GM21526 (cell line): ENCODE measurements around the gene LRFN4.
"Not testable (repeated sequence)": the region's sequence is repeated elsewhere in the genome, so short reads cannot be mapped to it uniquely, and the experiment has no call there.

Experiments
- ATAC-seq: cut with Tn5 transposase; IDR thresholded peaks from one replicate; pipeline ENCODE4 v1.9.1; 2021; ENCODE audit warnings: moderate library complexity; ENCODE audit not compliant: unreplicated experiment, low FRiP score

The LRFN4 gene

DNA sequence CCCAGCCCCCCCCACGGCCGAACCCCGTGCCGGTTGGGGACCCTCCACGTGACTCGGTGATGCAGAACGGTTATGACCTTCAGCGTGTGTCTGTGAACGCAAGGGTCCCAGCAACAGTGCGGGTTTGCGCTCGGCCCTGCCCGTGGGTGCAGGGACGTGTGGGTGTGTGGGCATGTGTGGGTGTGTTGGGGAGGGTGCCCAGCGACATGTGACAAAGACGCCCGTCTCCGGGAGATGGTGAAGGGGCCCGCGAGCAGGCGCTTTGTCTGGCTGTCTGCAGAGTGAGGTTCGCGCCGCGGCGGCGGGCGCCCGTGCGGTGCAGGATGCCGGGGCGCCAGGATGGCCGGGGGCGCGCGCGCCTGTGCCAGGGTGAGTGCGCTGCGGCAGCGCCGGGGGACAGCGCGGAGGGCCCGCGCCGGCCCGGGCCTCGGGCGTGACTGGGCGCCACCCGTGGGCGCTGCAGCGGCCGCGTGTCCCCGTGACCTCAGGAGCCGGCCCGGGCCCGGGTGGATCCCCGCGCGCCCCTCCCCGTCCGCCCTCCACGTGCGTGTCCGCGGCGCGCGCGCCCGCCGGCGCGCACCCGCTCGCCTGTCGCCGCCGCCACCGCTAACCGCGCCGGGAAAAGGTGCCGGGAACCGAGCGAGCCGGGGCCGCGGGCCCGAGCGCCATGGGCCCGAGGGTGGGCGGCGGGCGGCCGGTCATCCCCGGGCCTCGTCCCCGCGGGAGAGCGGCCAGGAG is at the start of gene LRFN4:
TSS of gene LRFN4 (plus strand) at position 569 of the 738 bp plus-strand sequence. CDS start 681 bp downstream, outside the sequence.
- peak; percentile 41 for ATAC-seq

DNA sequence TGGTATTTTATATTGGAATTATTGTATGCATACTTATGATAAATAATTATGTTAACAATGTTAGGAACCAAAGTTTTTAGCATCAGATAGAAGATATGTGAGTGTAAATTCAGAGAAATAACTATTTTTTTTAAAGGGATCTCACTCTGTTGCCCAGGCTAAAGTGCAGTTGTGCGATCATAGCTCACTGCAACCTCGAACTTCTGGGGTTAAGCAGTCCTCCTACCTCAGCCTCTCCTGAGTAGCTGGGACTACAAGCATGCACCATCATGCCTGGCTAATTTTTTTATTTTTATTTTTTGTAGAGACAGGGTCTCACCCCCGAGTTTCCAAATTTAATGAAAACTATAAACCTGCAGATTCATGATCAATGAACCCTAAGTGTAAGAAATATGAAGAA is 47.3 kb upstream of the LRFN4 start:
- no peak for ATAC-seq

DNA sequence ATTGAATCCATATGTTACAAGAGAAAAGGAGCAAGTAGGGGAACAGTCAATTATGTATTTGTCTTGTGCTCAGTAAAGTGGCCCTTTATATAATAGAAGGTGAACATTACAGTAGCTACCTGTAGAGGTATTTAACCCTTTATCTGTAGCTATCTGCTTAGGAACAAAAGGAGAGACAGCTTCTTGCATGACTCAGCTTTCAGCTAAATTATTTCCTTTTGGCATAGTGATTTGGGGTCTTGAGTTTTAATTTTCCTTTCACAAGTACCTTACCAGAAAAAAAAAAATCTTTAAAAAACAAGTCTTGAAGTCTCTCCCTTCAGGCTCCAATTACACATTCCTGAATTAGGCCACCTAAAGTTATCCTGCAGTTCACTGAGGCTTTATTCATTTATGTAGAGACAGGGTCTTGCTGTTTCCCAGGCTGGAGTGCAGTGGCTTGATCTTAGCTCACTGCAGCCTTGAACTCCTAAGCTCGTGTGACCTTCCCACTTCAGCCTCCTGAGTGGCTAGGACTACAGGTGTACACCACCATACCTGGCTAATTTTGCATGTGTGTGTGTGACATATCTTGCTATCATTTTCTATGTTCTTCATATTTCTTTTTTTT is 46.2 kb upstream of the LRFN4 start:
- ATAC-seq = no peak

DNA sequence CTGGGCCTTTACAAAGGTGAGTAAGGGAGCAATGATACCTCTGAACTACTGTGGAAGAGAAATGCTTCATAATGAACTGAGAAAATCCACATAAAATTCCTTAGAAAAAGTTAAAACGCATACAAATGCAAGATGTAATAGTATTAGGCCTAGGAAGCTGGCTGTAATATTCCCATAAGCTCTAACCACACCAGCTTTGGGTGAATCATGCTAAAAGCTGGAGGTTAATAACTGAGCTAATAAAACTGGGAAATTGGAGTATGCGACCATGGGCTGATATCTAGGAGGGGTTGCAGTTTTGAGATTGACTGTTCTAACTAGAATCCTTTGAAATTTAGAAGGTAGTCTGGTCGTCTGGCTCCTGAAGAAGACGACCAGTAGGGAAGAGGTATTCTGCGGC is 42.2 kb upstream of the LRFN4 start:
- ATAC-seq = no peak

DNA sequence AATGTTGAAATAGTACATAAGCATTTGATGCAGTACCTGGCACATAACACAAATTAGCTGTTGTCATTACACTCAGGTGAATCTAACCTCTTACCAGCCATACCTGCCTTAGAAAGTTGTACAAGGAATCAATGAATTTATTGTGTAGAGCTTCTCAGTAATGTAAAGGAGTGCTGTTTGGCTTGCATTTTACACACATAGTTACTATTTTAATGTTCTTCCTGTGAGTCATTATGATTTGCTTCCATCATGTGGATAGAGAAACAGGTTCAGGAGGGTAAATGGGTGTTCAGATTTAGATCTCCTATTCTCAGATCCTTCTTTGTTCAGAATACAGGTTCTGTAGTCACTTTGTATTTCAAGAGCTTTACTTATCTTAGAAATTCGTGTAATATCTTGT is 41.2 kb upstream of the LRFN4 start:
- no peak for ATAC-seq

DNA sequence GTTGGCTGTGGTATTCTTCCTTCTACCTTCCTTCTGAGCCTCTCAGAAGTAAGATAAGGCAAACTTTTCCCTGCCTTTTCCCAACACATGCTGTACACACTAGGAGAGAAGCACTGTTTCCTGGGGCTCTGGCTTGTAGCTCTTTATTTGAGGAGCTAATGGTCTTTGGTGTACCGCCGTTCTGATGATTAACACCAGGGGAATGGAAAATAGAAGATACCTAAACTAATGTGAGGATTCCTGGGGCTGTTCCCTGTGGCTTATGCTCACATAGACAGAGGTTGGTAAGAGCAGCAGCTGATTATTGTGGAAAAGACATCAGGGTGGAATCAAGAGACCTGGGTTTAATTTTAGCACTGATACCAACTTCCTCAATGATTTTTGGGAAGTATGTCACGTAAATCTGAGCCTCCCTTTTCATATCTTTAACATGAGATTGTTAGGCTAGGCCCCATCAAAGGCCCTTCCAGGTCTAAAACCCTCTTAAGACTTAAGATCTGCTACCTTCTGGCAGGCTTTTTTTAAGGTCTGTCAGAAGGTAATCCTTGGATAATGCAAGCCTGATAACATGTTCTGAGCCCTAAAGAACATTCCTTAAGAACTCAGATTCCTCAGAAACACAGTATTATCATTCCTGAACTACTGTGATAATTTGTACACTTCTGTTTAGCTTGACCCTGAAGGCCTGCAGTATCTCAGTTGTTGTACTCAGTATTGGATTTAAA is 38.5 kb upstream of the LRFN4 start:
- no peak for ATAC-seq

DNA sequence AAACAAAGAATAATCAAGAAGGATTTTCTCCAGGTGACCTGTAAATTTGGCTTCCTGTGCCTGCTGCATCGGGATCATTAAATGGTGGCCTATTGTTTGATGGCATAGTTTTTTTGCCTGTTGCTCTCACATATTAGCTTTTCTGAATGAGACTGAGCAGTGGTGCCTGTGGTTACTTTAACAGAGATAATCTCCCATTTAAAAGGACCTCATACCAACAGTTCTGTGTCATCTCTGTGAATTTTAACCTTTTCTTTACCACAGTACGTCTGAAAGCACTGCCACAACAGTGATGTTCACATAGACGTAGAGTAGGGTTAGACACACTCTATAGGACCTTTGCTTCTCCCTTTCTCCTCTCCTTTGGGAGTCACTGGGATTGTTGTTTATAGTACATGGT is 36.5 kb upstream of the LRFN4 start:
- no peak for ATAC-seq

DNA sequence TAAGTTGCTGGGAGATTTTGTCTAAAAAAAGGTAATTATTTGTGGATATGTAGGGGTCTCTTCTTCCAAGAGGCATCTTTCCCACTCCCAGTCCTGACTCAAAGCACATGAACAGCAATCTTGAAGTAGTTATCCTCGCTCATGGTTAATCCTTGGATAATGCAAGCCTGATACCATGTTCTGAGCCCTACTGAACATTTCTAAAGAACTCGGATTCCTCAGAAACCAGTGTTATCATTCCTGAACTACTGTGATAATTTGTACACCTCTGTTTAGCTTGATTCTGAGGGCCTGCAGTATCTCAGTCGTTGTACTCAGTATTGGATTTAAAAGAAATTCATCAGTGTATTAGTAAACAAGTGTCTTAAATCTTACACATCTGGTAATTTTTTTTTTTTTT is 36.0 kb upstream of the LRFN4 start:
- ATAC-seq = no peak

DNA sequence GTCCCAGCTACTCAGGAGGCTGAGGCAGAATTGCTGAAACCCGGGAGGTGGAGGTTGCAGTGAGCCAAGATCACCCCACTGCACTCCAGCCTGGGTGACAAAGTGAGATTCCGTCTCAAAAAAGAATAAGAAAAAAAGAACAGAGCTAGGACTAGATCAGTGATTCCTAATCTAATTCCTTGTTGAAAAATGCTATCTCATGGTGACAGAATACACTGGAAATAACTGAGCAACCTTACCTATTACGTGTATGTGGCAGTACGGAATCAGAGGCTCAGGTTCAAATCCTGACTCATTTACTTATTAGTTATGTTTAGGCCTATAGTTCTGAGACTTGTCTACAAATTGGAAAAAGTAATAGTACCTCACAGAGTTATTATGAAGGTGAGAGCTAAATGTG is 33.2 kb upstream of the LRFN4 start:
- ATAC-seq = no peak

DNA sequence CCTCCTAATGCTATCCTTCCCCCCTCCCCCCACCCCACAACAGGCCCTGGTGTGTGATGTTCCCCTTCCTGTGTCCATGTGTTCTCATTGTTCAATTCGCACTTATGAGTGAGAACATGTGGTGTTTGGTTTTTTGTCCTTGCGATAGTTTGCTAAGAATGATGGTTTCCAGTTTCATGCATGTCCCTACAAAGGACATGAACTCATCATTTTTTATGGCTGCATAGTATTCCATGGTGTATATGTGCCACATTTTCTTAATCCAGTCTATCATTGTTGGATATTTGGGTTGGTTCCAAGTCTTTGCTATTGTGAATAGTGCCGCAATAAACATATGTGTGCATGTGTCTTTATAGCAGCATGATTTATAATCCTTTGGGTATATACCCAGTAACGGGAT is 32.3 kb upstream of the LRFN4 start:
- ATAC-seq = not testable (repeated sequence)

DNA sequence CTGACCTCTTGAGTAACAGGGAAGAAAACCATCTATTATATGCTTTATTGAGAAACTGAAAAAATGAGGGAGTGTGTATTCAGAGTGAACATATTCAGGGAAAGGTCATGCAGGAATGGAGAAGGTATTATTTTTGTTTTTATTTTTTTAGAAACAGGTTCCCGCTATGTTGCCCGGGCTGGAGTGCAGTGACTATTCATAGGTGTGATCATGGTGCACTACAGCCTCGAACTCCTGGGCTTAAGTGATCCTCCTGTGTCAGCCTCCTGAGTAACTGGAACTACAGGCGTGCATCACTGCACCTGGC is 22.4 kb upstream of the LRFN4 start:
- ATAC-seq = no peak

DNA sequence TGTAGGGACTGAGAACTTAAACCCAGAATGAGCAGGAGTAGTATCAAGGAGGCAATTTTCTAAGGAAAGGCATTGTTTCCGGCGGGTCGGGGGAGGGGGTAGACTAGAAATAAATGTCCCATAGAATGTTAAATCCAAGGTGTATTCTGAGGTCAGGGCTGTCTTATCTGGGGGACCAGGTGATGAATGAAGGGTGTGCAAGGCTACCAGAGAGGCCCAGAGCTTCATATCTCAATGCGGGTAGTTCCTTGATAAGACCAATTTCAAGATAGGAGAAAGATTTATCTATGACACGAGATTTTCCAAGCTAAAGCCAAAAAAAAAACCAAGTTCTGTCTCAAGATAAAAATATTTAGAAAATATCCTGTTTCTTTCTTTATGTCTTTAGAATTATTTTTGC is 21.9 kb upstream of the LRFN4 start:
- ATAC-seq = no peak

DNA sequence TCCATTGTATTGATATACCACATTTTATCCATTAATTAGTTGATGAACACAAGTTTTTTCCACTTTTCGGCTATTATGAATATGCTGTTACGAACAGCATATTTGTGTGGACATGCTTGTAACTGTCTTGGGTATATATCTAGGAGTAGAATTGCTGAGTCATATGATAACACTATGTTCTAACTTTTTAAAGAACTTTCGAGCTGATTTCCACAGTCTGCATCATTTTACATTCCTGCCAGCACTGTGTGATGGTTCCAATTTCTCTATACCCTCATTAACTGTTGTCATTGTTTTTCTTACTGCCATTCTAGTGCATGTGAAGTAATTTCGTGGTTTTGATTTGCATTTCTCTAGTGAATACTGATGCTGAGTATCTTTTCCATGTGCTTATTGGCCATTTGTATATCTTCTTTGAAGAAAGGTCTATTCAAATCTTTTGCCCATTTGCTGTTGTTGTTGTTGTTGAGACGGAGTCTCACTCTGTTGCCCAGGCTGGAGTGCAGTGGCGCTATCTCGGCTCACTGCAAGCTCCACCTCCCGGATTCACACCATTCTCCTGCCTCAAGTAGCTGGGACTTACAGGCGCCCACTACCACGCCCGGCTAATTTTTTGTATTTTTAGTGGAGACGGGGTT is 21.0 kb upstream of the LRFN4 start:
- no peak for ATAC-seq

DNA sequence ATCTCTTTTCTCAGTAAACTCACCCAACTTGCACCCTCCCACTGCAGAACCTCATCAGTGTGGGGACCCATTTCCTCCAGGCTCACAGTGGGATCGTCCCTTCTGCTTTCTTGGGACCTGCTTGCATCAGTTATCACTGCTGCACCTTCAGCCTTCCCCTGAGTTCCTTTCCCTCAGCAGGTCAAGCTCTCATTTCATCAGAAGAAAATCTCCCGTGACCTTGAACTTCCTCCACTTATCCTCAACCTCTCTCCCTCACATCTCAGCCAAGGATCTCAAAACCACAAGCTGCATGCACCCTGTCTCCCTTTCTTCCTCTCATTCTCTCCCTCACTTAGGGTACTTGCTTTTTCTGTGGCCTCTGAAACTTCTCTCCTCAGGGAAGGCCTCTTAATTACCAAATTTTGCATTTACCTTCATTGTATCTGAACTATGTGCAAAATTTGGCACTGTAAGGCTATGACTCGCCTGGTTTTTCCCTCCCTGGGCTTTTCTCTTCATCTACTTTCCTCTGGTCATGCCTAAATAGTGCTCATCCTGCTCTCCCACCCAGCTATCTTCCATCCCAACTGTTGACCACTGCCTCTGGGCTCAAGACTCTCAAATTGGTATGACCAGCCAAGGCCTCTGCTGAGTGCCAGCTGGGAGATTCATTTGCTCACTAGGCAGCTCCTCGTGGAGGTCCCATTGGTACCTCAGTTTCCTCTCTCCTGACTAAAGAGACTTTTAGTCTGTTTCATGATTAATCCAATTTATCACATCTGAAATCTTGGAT is 16.4 kb upstream of the LRFN4 start:
- ATAC-seq = no peak

DNA sequence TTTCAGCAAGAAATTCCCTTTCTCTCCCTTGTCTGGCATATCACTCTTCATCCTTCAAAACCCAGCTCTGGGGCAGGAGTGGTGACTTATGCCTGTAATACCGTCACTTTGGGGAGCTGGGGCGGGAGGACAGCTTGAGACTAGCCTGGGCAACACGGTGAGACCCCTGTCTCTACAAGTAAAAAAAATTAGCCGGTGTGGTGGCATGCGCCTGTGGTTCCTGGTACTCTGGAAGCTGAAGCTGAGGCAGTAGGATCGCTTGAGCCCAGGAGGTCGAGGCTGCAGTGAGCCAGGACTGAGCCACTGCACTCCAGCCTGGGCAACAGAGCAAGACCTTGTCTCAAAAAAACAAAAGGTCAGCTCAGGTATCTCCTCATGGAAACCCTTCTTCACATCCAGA is 15.0 kb upstream of the LRFN4 start:
- no peak for ATAC-seq

DNA sequence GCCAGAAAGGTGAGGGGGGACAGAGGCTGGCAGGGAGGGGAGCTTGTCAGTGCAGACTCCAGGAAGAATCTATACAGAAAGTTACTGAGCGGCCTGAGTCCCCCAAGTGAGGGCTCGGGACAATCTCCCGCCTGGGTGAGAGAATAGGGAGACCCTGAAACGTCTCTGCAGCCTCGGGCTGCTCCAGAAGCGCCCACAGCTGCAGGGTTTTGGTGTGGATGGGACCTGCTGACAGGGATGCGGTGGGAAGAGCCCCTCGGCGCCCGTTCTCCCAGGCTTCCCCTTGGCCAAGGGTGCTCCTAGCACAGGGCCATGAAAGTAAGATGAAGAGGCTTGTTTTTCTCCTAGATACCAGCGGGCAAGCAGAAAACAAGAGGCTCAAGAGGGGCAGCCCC is 14.4 kb upstream of the LRFN4 start:
- no peak for ATAC-seq

DNA sequence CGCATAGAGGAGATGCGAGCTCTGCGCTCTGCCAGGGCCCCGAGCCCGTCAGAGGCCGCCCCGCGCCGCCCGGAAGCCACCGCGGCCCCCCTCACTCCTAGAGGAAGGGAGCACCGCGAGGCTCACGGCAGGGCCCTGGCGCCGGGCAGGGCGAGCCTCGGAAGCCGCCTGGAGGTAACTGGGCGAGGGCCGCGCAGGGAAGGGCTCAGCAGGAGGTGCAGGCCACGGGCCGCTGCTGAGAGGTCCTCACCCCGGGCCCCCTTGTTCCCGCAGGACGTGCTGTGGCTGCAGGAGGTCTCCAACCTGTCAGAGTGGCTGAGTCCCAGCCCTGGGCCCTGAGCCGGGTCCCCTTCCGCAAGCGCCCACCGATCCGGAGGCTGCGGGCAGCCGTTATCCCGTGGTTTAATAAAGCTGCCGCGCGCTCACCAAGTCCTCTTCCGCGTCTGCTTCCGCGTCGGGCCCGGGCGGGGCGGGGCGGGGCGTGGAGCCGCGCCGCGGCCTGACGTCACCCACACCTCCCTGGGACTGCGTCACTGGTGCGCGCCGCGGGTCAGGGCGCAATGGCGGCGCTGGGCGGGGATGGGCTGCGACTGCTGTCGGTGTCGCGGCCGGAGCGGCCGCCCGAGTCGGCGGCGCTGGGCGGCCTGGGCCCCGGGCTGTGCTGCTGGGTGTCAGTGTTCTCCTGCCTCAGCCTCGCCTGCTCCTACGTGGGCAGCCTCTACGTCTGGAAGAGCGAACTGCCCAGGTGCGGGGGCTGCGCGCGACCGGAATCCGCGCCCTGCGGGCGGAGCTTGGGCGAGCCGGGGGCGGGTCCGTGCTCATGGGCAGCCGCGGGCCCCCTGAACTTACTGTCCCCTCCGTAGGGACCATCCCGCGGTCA is 13.7 kb upstream of the LRFN4 start, which contains the start of gene RCE1:
TSS of gene RCE1 (plus strand) at position 546 of the 880 bp plus-strand sequence. CDS start at position 561, 15 bp downstream.
- ATAC-seq = peak; percentile 63

DNA sequence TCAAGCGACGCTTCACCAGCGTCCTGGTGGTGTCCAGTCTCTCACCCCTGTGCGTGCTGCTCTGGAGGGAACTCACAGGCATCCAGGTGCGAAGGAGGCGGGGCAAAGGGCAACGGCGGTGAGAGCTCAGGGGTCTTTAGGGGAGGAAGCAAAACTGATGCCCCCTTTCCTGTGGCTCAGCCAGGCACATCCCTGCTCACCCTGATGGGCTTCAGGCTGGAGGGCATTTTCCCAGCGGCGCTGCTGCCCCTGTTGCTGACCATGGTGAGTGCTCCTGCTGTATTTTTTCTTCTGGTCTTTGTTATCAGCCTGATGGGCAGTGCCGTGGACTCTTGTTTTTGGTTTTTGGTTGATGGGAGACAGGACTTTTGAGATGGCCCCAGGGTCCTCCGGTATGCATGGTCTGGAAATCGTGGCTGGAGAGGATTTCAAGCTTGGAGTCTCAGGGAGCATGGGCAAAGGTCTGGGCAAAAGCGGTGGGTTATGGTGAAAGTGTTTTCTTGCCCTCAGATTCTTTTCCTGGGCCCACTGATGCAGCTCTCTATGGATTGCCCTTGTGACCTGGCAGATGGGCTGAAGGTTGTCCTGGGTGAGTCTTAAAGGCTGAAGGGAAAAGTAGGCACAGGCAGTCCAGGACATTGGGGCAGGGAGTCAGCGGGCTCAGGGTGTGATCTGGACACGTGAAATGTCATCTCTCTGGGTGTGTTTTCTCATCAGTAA is 12.9 kb upstream of the LRFN4 start:
- no peak for ATAC-seq
